Upper lobe of left lung (tissue), 4 donors: ENCODE measurements around the gene CCDC77.

Source experiments
- CTCF ChIP-seq, 6 experiments: fragments of 450-650 bp in 4 of 6; fragments of 200-600 bp in 2 of 6; sonication (generic) in 2 of 6; IDR thresholded peaks; one replicate each; pipeline ENCODE4 v1.5.1; 2016 to 2019; ENCODE audit warnings: antibody characterized with exemption in 6 of 6
- EP300 ChIP-seq, 4 donors: sonication (generic); formaldehyde crosslinking; IDR thresholded peaks; one replicate each; pipeline ENCODE4 v1.5.1; 2017; ENCODE audit warnings: antibody characterized with exemption in 4 of 4, control low read depth in 2 of 4
- POLR2A ChIP-seq, 4 donors: fragments of 450-650 bp; IDR thresholded peaks; one replicate each; pipeline ENCODE4 v1.5.1; 2016 to 2017; ENCODE audit warnings: antibody characterized with exemption in 4 of 4, mild to moderate bottlenecking in 2 of 4
- POLR2AphosphoS5 ChIP-seq, 2 donors: sonication (generic); formaldehyde crosslinking; IDR thresholded peaks; one replicate each; pipeline ENCODE4 v1.5.1; 2017; ENCODE audit warnings: antibody characterized with exemption in 2 of 2

- TF ChIP-seq CTCF (IDR thresholded peaks at IDR 0.05) (peak in 1 of 6 experiments; percentile 16), POLR2A (IDR thresholded peaks at IDR 0.05) (peak in 1 of 4 donors; percentile 14), POLR2AphosphoS5 (IDR thresholded peaks at IDR 0.05) (peak in 1 of 2 donors; percentile 29), EP300 (IDR thresholded peaks at IDR 0.05) (no peak)
These were observed 64.6 kb downstream of the CCDC77 start for GRCh38 chr12:466039-466438.
